Testis (tissue), 3 donors: Measurements from ENCODE around the gene SUGP2. TPM values are rescaled to one million over a fixed set of nuclear protein-coding genes. Genes with fewer than 3 reads are reported as not detected.

Source experiments
- DNase-seq: peaks from one replicate; pipeline ENCODE4 v3.0.0-alpha.2; 2019
- H3K27ac ChIP-seq, 2 donors: fragments of 200-600 bp; sonication (generic); one replicate each; pipeline ENCODE4 v1.5.1; 2019
- H3K27me3 ChIP-seq: fragments of 200-600 bp; sonication (generic); one replicate; pipeline ENCODE4 v1.5.1; 2019
- H3K36me3 ChIP-seq: fragments of 200-600 bp; sonication (generic); one replicate; pipeline ENCODE4 v1.5.1; 2017; ENCODE audit warnings: low read depth; ENCODE audit errors: missing control alignments
- H3K4me1 ChIP-seq: fragments of 200-600 bp; sonication (generic); one replicate; pipeline ENCODE4 v1.5.1; 2019
- H3K4me3 ChIP-seq, 2 donors: fragments of 200-600 bp; sonication (generic); one replicate each; pipeline ENCODE4 v1.5.1; 2017 to 2019
- H3K9me3 ChIP-seq: fragments of 200-600 bp; sonication (generic); one replicate; pipeline ENCODE4 v1.5.1; 2017
- CTCF ChIP-seq, 3 experiments: fragments of 450-650 bp in 2 of 3; fragments of 200-600 bp in 1 of 3; sonication (generic) in 1 of 3; IDR thresholded peaks; one replicate each; pipeline ENCODE4 v1.5.1; 2016 to 2019; ENCODE audit warnings: antibody characterized with exemption in 3 of 3, mild to moderate bottlenecking in 2 of 3, moderate library complexity in 1 of 3
- POLR2A ChIP-seq: fragments of 450-650 bp; IDR thresholded peaks from one replicate; pipeline ENCODE4 v1.6.1; 2017; ENCODE audit warnings: antibody characterized with exemption, mild to moderate bottlenecking, moderate library complexity
- WGBS, 2 donors: methylation state at CpG; one replicate each; pipeline ENCODE4 v1.1.5; 2018; 5-methylcytosine and 5-hydroxymethylcytosine counted together
- intact Hi-C: fragments of 100-400 bp; cut with DNase I; formaldehyde crosslinking; loops from one replicate; pipeline ENCODE4 v1.15.1; 2023; ENCODE audit warnings: low total_unique reads
- polyA plus RNA-seq: library from polyadenylated mRNA; stranded (reverse); fragments of 350-450 nt; fragmentation: Illumina TruSeq; extraction: RNeasy Lipid Tissue Mini Kit (QIAGEN cat#74804); gene quantifications from one replicate; pipeline ENCODE4 v1.2.3, GENCODE V29; 2014; ENCODE audit warnings: low read depth, low replicate concordance; ENCODE audit not compliant: insufficient read depth
- total RNA-seq, 2 donors: library from RNA; depleted of rRNA; stranded (reverse); fragments of >200 nt; gene quantifications; one replicate each; pipeline ENCODE4 v1.2.3, GENCODE V29; 2016

The SUGP2 gene
- total and polyA plus RNA-seq, 3 donors from 2014 or later, result 176 to 331 (median 254) TPM

GRCh38 chr19:18999896-19000620 is 33.3 kb downstream of the SUGP2 start:
- H3K36me3 ChIP-seq, result no peaks in the 10 kb centered on the region
- TF ChIP-seq POLR2A, result no peak
- peak in 2 of 3 experiments; percentile 4 to 15 for TF ChIP-seq CTCF (IDR thresholded peaks at IDR 0.05)
- no peaks in the 10 kb centered on the region for H3K27me3 ChIP-seq
- peaks cover 10% of the 10 kb centered on the region for H3K4me1 ChIP-seq
- H3K27ac ChIP-seq, result no peak overlapping the region
- peak; percentile 30 for DNase-seq
- no peaks in the 10 kb centered on the region for H3K9me3 ChIP-seq
- H3K4me3 ChIP-seq, result no peak overlapping the region
- WGBS, 2 donors, result 78 to 82% methylated on average over 11 of the region's 11 CpGs
- intact Hi-C loops, result no loop called here

- TF ChIP-seq CTCF (IDR thresholded peaks at IDR 0.05) (no peak), POLR2A (no peak)
- DNase-seq, result no peak
- Histone ChIP-seq H3K27me3 (no peaks in the 10 kb centered on the region), H3K36me3 (no peaks in the 10 kb centered on the region), H3K27ac (no peak overlapping the region), H3K4me3 (no peak overlapping the region), H3K4me1 (peaks cover 10% of the 10 kb centered on the region), H3K9me3 (no peaks in the 10 kb centered on the region)
- intact Hi-C loops, result no loop called here
- 54 to 80% methylated on average over 7 to 14 of the region's 14 CpGs for whole genome bisulfite sequencing, 2 donors
Observed at GRCh38 chr19:18999016-18999758, 34.1 kb downstream of the SUGP2 start.

GRCh38 chr19:18998276-18998675 is 35.0 kb downstream of the SUGP2 start:
- WGBS, 2 donors, result 95 to 96% methylated on average over 8 of the region's 8 CpGs
- Histone ChIP-seq H3K9me3 (no peaks in the 10 kb centered on the region), H3K27ac (no peak overlapping the region), H3K36me3 (no peaks in the 10 kb centered on the region), H3K4me1 (peaks cover 10% of the 10 kb centered on the region), H3K27me3 (no peaks in the 10 kb centered on the region), H3K4me3 (no peak overlapping the region)
- no peak for TF ChIP-seq CTCF (IDR thresholded peaks at IDR 0.05)
- TF ChIP-seq POLR2A, result no peak
- intact Hi-C loops, result no loop called here
- no peak for DNase-seq

- Histone ChIP-seq H3K27ac (no peak overlapping the region), H3K36me3 (no peaks in the 10 kb centered on the region), H3K4me1 (peaks cover 10% of the 10 kb centered on the region), H3K4me3 (no peak overlapping the region), H3K27me3 (no peaks in the 10 kb centered on the region), H3K9me3 (no peaks in the 10 kb centered on the region)
- 86 to 90% methylated on average over 6 of the region's 6 CpGs for WGBS, 2 donors
- intact Hi-C loops, result no loop called here
- DNase-seq, result no peak
- TF ChIP-seq POLR2A, result no peak
- no peak for TF ChIP-seq CTCF (IDR thresholded peaks at IDR 0.05)
Observed at GRCh38 chr19:18996796-18997394, 36.4 kb downstream of the SUGP2 start.
